Thyroid gland (tissue), 4 donors: ENCODE results near the gene TMEM150C.

Experiments
- CTCF ChIP-seq, 6 experiments: fragments of 200-600 bp in 3 of 6; fragments of 450-650 bp in 3 of 6; sonication (generic) in 3 of 6; IDR thresholded peaks; one replicate each; pipeline ENCODE4 v1.5.1; 2016 to 2019; ENCODE audit warnings: antibody characterized with exemption in 6 of 6, mild to moderate bottlenecking in 2 of 6, inconsistent platforms in 1 of 6, moderate library complexity in 1 of 6
- POLR2A ChIP-seq, 2 donors: fragments of 450-650 bp; IDR thresholded peaks; one replicate each; pipeline ENCODE4 v1.6.1; 2017; ENCODE audit warnings: antibody characterized with exemption in 2 of 2, mild to moderate bottlenecking in 2 of 2, moderate library complexity in 1 of 2

GRCh38 chr4:82495666-82496065 lies 66.1 kb downstream of the TMEM150C start:
- TF ChIP-seq CTCF (IDR thresholded peaks at IDR 0.05) (no peak), POLR2A (IDR thresholded peaks at IDR 0.05) (no peak)
